NT2/D1 (cell line): ENCODE measurements around the gene SYNGR4.

Source experiments
- SUZ12 ChIP-seq: IDR thresholded peaks from 2 replicates; pipeline ENCODE4 v1.6.1; 2011; ENCODE audit not compliant: insufficient read length, insufficient read depth; ENCODE audit errors: extremely low read depth
- YY1 ChIP-seq: IDR thresholded peaks from 2 replicates; pipeline ENCODE4 v1.6.1; 2011; ENCODE audit not compliant: insufficient read length, insufficient read depth
- ZNF274 ChIP-seq: IDR thresholded peaks from 2 replicates; pipeline ENCODE4 v1.6.1; 2011; ENCODE audit warnings: mild to moderate bottlenecking, low read depth, low read length

- TF ChIP-seq ZNF274 (no peak), SUZ12 (no peak), YY1 (no peak)
Measured at GRCh38 chr19:48381178-48381950, 17.2 kb downstream of the SYNGR4 start.
